HepG2 (cell line): Measurements from ENCODE around the gene C2orf42. TPM values are rescaled to one million over a fixed set of nuclear protein-coding genes. Genes with fewer than 3 reads are reported as not detected.

Source experiments
- EP300 ChIP-seq, 3 experiments: sonication (generic) in 1 of 3; formaldehyde crosslinking in 1 of 3; IDR thresholded peaks; 2 replicates each; pipeline versions ENCODE4 v1.5.1 to v1.6.1; 2011 to 2020; ENCODE audit warnings: low read depth in 2 of 3, low read length in 2 of 3, borderline replicate concordance in 1 of 3, improper control_type of control experiment in 1 of 3, mild to moderate bottlenecking in 1 of 3, missing genetic modification reagents in 1 of 3, moderate library complexity in 1 of 3
- MBD4 ChIP-seq: IDR thresholded peaks from 2 replicates; pipeline ENCODE4 v1.6.1; 2012; ENCODE audit warnings: low read length, inconsistent platforms, borderline replicate concordance
- PHF5A ChIP-seq: IDR thresholded peaks from one replicate; pipeline ENCODE4 v1.6.1; 2018; ENCODE audit warnings: low read depth, missing genetic modification reagents; ENCODE audit not compliant: unreplicated experiment
- POLR2AphosphoS5 ChIP-seq: IDR thresholded peaks from 2 replicates; pipeline ENCODE4 v1.6.1; 2012; ENCODE audit warnings: low read depth, low read length
- POLR2G ChIP-seq: fragments of 200-400 bp; formaldehyde crosslinking; IDR thresholded peaks from 2 replicates; pipeline ENCODE4 v1.6.1; 2018; ENCODE audit warnings: mild to moderate bottlenecking, low read depth, low read length, moderate library complexity
- SMARCE1 ChIP-seq: fragments of 450-650 bp; IDR thresholded peaks from 2 replicates; pipeline ENCODE4 v1.6.1; 2017; ENCODE audit warnings: borderline replicate concordance
- SPEN ChIP-seq: sonication (generic); formaldehyde crosslinking; IDR thresholded peaks from 2 replicates; pipeline ENCODE4 v1.5.1; 2020; ENCODE audit warnings: low read depth, mild to moderate bottlenecking, missing genetic modification reagents
- TBX3 ChIP-seq: fragments of 450-650 bp; IDR thresholded peaks from 2 replicates; pipeline ENCODE4 v1.6.1; 2017; ENCODE audit warnings: antibody characterized with exemption, mild to moderate bottlenecking, inconsistent platforms, borderline replicate concordance
- ZNF225 ChIP-seq: sonication (generic); formaldehyde crosslinking; IDR thresholded peaks from 2 replicates; pipeline ENCODE4 v1.4.0; 2020; ENCODE audit warnings: mild to moderate bottlenecking, missing genetic modification reagents
- ZNF547 ChIP-seq: sonication (generic); formaldehyde crosslinking; IDR thresholded peaks from 2 replicates; pipeline ENCODE4 v1.5.1; 2020; ENCODE audit warnings: mild to moderate bottlenecking, missing genetic modification reagents
- ZNF558 ChIP-seq: sonication (generic); formaldehyde crosslinking; IDR thresholded peaks from 2 replicates; pipeline ENCODE4 v1.9.0; 2022; ENCODE audit warnings: mild to moderate bottlenecking, missing genetic modification reagents, borderline replicate concordance
- polyA plus RNA-seq, 8 experiments: library from polyadenylated mRNA; depleted of rRNA in 3 of 8; stranded (reverse) in 7 of 8; unstranded in 1 of 8; fragments of >200 nt; fragmentation: Illumina TruSeq in 4 of 8; extraction: Trizol in 4 of 8; gene quantifications; 2 replicates each; pipeline versions ENCODE4 v1.2.1 to v1.2.3, GENCODE V29; 2011 to 2016; ENCODE audit warnings: low read depth in 4 of 8, missing spikeins in 1 of 8, mixed read lengths in 1 of 8; ENCODE audit not compliant: insufficient read depth in 1 of 8
- total RNA-seq, 5 experiments: library from RNA; depleted of rRNA; stranded (reverse); fragments of >200 nt; fragmentation: Illumina TruSeq; extraction: Trizol; gene quantifications; 2 replicates each; pipeline ENCODE4 v1.2.3, GENCODE V29; 2016; ENCODE audit warnings: low read depth in 1 of 5
- TF ChIP-seq, protein P1 (sequence below): sonication (generic); formaldehyde crosslinking; IDR thresholded peaks from 2 replicates; pipeline ENCODE4 v1.4.0; 2020; ENCODE audit warnings: mild to moderate bottlenecking, missing genetic modification reagents
- TF ChIP-seq, protein P2 (sequence below): sonication (generic); formaldehyde crosslinking; conservative IDR thresholded peaks from 2 replicates; pipeline ENCODE4 v1.4.0; 2020; ENCODE audit warnings: mild to moderate bottlenecking, missing genetic modification reagents, moderate library complexity
- TF ChIP-seq, protein P3 (sequence below): sonication (generic); formaldehyde crosslinking; IDR thresholded peaks from 2 replicates; pipeline ENCODE4 v1.4.0; 2020; ENCODE audit warnings: missing genetic modification reagents
- TF ChIP-seq, protein P4 (sequence below): sonication (generic); formaldehyde crosslinking; IDR thresholded peaks from 2 replicates; pipeline ENCODE4 v1.5.1; 2020; ENCODE audit warnings: missing genetic modification reagents, mild to moderate bottlenecking, borderline replicate concordance
- TF ChIP-seq, protein P5 (sequence below), 2 experiments: IDR thresholded peaks; 2 replicates each; pipeline ENCODE4 v1.6.1; 2011 to 2012; ENCODE audit warnings: low read length in 2 of 2, borderline replicate concordance in 1 of 2, low read depth in 1 of 2, mild to moderate bottlenecking in 1 of 2, moderate library complexity in 1 of 2

Gene C2orf42
- total and polyA plus RNA-seq, 2 of the 13 experiments (the other 11 are each of a cell fraction or from before 2014, with no cell fraction given) = 9.3 to 9.9 TPM

DNA sequence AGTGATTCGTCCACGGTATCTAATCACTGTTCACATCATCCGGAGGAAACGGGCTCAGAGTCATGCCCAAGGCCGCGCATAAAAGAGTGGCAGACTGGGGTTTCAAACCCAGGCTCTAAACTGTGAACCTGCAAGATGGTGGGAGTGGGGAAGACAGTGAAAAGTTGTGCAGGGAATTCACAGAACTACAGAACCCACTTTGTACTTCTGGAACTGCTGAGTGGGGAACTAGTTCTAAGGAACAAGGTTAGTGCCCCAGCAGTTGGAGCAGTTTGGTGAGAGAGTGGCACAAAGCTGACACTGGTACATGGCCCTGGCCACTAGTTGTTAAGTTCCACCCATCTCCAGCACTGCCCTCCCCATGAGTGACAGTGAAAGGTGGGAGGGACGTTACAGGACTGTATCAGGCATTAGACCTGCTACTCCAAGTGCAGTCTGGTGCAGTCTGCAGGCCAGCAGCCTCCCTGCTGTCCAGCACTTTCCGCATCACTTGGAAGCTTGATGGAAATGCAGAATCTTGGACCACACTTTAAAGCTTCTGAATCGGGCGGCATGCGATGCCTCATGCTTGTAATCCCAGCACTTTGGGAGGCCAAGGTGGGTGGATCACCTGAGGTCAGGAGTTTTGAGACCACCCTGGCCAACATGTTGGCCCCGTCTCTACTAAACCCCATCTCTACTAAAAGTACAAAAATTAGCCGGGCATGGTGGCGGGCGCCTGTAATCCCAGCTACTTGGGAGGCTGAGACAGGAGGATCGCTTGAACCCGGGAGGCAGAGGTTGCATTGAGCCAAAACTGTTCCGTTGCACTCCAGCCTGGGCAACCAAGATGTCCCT is 47.3 kb downstream of the C2orf42 start (continued):
- TF ChIP-seq EP300 (IDR thresholded peaks at IDR 0.05; ENCODE audit: low read depth in 2 of 2, low read length in 2 of 2) = 0 out of 4 replicates have a peak, but pooled peaks of 1 of the 2 experiments have one; percentile 13
- no peak for TF ChIP-seq EP300 (CRISPR knock-in tag; IDR thresholded peaks at IDR 0.05; ENCODE audit: borderline replicate concordance)
- TF ChIP-seq, protein P1, sequence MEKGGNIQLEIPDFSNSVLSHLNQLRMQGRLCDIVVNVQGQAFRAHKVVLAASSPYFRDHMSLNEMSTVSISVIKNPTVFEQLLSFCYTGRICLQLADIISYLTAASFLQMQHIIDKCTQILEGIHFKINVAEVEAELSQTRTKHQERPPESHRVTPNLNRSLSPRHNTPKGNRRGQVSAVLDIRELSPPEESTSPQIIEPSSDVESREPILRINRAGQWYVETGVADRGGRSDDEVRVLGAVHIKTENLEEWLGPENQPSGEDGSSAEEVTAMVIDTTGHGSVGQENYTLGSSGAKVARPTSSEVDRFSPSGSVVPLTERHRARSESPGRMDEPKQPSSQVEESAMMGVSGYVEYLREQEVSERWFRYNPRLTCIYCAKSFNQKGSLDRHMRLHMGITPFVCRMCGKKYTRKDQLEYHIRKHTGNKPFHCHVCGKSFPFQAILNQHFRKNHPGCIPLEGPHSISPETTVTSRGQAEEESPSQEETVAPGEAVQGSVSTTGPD (CRISPR knock-in tag) = no peak
- 0 out of 2 replicates have a peak, but pooled peaks have one; percentile 55 for TF ChIP-seq ZNF225 (CRISPR knock-in tag)
- TF ChIP-seq ZNF547 (CRISPR knock-in tag) = peak; percentile 68; the same call in 1 of the 2 replicates
- peak; percentile 89 for TF ChIP-seq POLR2G
- peak; percentile 89 for TF ChIP-seq POLR2AphosphoS5
- TF ChIP-seq, protein P2, sequence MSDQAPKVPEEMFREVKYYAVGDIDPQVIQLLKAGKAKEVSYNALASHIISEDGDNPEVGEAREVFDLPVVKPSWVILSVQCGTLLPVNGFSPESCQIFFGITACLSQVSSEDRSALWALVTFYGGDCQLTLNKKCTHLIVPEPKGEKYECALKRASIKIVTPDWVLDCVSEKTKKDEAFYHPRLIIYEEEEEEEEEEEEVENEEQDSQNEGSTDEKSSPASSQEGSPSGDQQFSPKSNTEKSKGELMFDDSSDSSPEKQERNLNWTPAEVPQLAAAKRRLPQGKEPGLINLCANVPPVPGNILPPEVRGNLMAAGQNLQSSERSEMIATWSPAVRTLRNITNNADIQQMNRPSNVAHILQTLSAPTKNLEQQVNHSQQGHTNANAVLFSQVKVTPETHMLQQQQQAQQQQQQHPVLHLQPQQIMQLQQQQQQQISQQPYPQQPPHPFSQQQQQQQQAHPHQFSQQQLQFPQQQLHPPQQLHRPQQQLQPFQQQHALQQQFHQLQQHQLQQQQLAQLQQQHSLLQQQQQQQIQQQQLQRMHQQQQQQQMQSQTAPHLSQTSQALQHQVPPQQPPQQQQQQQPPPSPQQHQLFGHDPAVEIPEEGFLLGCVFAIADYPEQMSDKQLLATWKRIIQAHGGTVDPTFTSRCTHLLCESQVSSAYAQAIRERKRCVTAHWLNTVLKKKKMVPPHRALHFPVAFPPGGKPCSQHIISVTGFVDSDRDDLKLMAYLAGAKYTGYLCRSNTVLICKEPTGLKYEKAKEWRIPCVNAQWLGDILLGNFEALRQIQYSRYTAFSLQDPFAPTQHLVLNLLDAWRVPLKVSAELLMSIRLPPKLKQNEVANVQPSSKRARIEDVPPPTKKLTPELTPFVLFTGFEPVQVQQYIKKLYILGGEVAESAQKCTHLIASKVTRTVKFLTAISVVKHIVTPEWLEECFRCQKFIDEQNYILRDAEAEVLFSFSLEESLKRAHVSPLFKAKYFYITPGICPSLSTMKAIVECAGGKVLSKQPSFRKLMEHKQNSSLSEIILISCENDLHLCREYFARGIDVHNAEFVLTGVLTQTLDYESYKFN (CRISPR knock-in tag) = peak; percentile 26; the same call in 1 of the 2 replicates
- no peak for TF ChIP-seq MBD4
- TF ChIP-seq, protein P3, sequence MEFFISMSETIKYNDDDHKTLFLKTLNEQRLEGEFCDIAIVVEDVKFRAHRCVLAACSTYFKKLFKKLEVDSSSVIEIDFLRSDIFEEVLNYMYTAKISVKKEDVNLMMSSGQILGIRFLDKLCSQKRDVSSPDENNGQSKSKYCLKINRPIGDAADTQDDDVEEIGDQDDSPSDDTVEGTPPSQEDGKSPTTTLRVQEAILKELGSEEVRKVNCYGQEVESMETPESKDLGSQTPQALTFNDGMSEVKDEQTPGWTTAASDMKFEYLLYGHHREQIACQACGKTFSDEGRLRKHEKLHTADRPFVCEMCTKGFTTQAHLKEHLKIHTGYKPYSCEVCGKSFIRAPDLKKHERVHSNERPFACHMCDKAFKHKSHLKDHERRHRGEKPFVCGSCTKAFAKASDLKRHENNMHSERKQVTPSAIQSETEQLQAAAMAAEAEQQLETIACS (CRISPR knock-in tag) = no peak
- no peak for TF ChIP-seq PHF5A (CRISPR knock-in tag)
- TF ChIP-seq, protein P4, sequence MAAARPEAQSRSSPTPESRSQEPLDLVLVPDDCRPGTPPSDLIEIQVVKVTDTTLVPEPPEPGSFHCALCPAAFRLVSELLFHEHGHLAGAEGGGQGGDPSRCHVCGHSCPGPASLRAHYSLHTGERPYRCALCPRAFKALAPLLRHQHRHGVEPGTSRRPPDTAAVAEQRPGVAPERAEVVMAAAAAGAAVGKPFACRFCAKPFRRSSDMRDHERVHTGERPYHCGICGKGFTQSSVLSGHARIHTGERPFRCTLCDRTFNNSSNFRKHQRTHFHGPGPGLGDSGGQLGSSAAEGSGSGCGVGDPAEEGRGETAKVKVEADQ = no peak
- no peak for TF ChIP-seq ZNF558 (CRISPR knock-in tag)
- TF ChIP-seq TBX3 = no peak
- TF ChIP-seq SPEN = no peak
- no peak for TF ChIP-seq SMARCE1
- TF ChIP-seq, protein P5, sequence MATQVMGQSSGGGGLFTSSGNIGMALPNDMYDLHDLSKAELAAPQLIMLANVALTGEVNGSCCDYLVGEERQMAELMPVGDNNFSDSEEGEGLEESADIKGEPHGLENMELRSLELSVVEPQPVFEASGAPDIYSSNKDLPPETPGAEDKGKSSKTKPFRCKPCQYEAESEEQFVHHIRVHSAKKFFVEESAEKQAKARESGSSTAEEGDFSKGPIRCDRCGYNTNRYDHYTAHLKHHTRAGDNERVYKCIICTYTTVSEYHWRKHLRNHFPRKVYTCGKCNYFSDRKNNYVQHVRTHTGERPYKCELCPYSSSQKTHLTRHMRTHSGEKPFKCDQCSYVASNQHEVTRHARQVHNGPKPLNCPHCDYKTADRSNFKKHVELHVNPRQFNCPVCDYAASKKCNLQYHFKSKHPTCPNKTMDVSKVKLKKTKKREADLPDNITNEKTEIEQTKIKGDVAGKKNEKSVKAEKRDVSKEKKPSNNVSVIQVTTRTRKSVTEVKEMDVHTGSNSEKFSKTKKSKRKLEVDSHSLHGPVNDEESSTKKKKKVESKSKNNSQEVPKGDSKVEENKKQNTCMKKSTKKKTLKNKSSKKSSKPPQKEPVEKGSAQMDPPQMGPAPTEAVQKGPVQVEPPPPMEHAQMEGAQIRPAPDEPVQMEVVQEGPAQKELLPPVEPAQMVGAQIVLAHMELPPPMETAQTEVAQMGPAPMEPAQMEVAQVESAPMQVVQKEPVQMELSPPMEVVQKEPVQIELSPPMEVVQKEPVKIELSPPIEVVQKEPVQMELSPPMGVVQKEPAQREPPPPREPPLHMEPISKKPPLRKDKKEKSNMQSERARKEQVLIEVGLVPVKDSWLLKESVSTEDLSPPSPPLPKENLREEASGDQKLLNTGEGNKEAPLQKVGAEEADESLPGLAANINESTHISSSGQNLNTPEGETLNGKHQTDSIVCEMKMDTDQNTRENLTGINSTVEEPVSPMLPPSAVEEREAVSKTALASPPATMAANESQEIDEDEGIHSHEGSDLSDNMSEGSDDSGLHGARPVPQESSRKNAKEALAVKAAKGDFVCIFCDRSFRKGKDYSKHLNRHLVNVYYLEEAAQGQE (IDR thresholded peaks at IDR 0.05; ENCODE audit: borderline replicate concordance in 1 of 2, low read depth in 1 of 2, low read length in 2 of 2) = peak in 1 of 2 experiments; percentile 60; a peak in 2 of 4 replicates
